Liver (tissue), 9 donors: ENCODE results near the gene ERVMER34-1. TPM values are rescaled to one million over a fixed set of nuclear protein-coding genes. Genes with fewer than 3 reads are reported as not detected.
A peak's percentile ranks its signal among the peaks of the same experiment; 100 is the strongest.

Experiments used
- DNase-seq: peaks from one replicate; pipeline ENCODE4 v3.0.0-alpha.2; 2017; ENCODE audit warnings: low spot score
- H3K27ac ChIP-seq, 2 donors: one replicate each; pipeline ENCODE4 v1.7.0; 2013; ENCODE audit warnings: inconsistent platforms in 2 of 2, low read length in 2 of 2, control low read depth in 1 of 2, low read depth in 1 of 2, mild to moderate bottlenecking in 1 of 2
- H3K27me3 ChIP-seq, 4 donors: one replicate each; pipeline versions ENCODE4 v1.6.1 to v1.7.0; 2013; ENCODE audit warnings: low read length in 3 of 4, inconsistent platforms in 1 of 4, mild to moderate bottlenecking in 1 of 4, moderate library complexity in 1 of 4; ENCODE audit not compliant: control insufficient read depth in 4 of 4, insufficient read depth in 4 of 4
- H3K36me3 ChIP-seq, 4 donors: one replicate each; pipeline versions ENCODE4 v1.6.1 to v1.7.0; 2013; ENCODE audit warnings: low read length in 3 of 4, mild to moderate bottlenecking in 3 of 4, low read depth in 1 of 4, moderate library complexity in 1 of 4; ENCODE audit not compliant: control insufficient read depth in 4 of 4, insufficient read depth in 3 of 4
- H3K4me1 ChIP-seq, 4 donors: one replicate each; pipeline versions ENCODE4 v1.6.1 to v1.7.0; 2013; ENCODE audit warnings: low read length in 3 of 4, mild to moderate bottlenecking in 3 of 4, moderate library complexity in 1 of 4; ENCODE audit not compliant: control insufficient read depth in 4 of 4, insufficient read depth in 4 of 4
- H3K4me3 ChIP-seq, 3 donors: one replicate each; pipeline versions ENCODE4 v1.6.1 to v1.7.0; 2013; ENCODE audit warnings: low read length in 3 of 3, control low read depth in 1 of 3, low read depth in 1 of 3, mild to moderate bottlenecking in 1 of 3
- H3K9ac ChIP-seq, 2 donors: one replicate each; pipeline ENCODE4 v1.7.0; 2013; ENCODE audit warnings: low read length in 2 of 2, mild to moderate bottlenecking in 2 of 2, moderate library complexity in 2 of 2, control low read depth in 1 of 2, low read depth in 1 of 2
- H3K9me3 ChIP-seq, 4 donors: one replicate each; pipeline versions ENCODE4 v1.6.1 to v1.7.0; 2013; ENCODE audit warnings: low read length in 3 of 4; ENCODE audit not compliant: control insufficient read depth in 4 of 4
- FOXA1 ChIP-seq: IDR thresholded peaks from 2 replicates; pipeline ENCODE4 v1.6.1; 2016; ENCODE audit warnings: antibody characterized with exemption
- FOXA2 ChIP-seq: IDR thresholded peaks from 2 replicates; pipeline ENCODE4 v1.6.1; 2016; ENCODE audit warnings: antibody characterized with exemption
- HNF4A ChIP-seq, 2 donors: conservative IDR thresholded peaks; 2 replicates each; pipeline ENCODE4 v1.6.1; 2016; ENCODE audit warnings: antibody characterized with exemption in 2 of 2, mild to moderate bottlenecking in 2 of 2
- JUND ChIP-seq, 2 donors: IDR thresholded peaks; 2 replicates each; pipeline ENCODE4 v1.6.1; 2016; ENCODE audit warnings: antibody characterized with exemption in 2 of 2
- NR2F2 ChIP-seq: IDR thresholded peaks from 2 replicates; pipeline ENCODE4 v1.6.1; 2016; ENCODE audit warnings: antibody characterized with exemption
- RAD21 ChIP-seq, 2 donors: IDR thresholded peaks; 2 replicates each; pipeline ENCODE4 v1.6.1; 2016; ENCODE audit warnings: antibody characterized with exemption in 2 of 2, mild to moderate bottlenecking in 2 of 2
- RXRA ChIP-seq, 2 donors: IDR thresholded peaks; 2 replicates each; pipeline ENCODE4 v1.6.1; 2017 to 2018; ENCODE audit warnings: antibody characterized with exemption in 2 of 2, mild to moderate bottlenecking in 1 of 2
- SP1 ChIP-seq: IDR thresholded peaks from 2 replicates; pipeline ENCODE4 v1.6.1; 2018; ENCODE audit warnings: antibody characterized with exemption, mild to moderate bottlenecking
- TAF1 ChIP-seq: conservative IDR thresholded peaks from 2 replicates; pipeline ENCODE4 v1.6.1; 2016; ENCODE audit warnings: antibody characterized with exemption, mild to moderate bottlenecking
- WGBS: extraction: QIAGEN DNeasy Blood & Tissue Kit; methylation state at CpG from one replicate; pipeline ENCODE4 v1.1.7; 2013; 5-methylcytosine and 5-hydroxymethylcytosine counted together
- polyA plus RNA-seq, 2 donors: library from polyadenylated mRNA; stranded (reverse) in 1 of 2; unstranded in 1 of 2; fragments of 200-250 nt in 1 of 2; fragments of >200 nt in 1 of 2; fragmentation: Nextera tagmentation in 1 of 2; extraction: Ambion mirVana in 1 of 2; gene quantifications; one replicate each; pipeline versions ENCODE4 v1.2.1 to v1.2.3, GENCODE V29; 2013 to 2015
- total RNA-seq, 2 donors: library from RNA; depleted of rRNA; stranded (reverse); fragments of >200 nt; gene quantifications; one replicate each; pipeline ENCODE4 v1.2.3, GENCODE V29; 2014
- TF ChIP-seq, protein P1 (sequence below): fragments of 150-350 bp; IDR thresholded peaks from 2 replicates; pipeline ENCODE4 v1.5.1; 2017; ENCODE audit warnings: improper control_type of control experiment, low read depth, low read length; ENCODE audit not compliant: missing input control
- TF ChIP-seq, protein P2 (sequence below): IDR thresholded peaks from 2 replicates; pipeline ENCODE4 v1.6.1; 2016; ENCODE audit warnings: antibody characterized with exemption, mild to moderate bottlenecking
- TF ChIP-seq, protein P3 (sequence below): IDR thresholded peaks from 2 replicates; pipeline ENCODE4 v1.6.1; 2016; ENCODE audit warnings: antibody characterized with exemption
- TF ChIP-seq, protein P4 (sequence below): IDR thresholded peaks from 2 replicates; pipeline ENCODE4 v1.6.1; 2016; ENCODE audit warnings: antibody characterized with exemption
- donor health status: healthy.
- donor health status: healthy.
- donor health status: healthy.
- donor health status: healthy.
- donor health status: healthy.

The ERVMER34-1 gene
- total and polyA plus RNA-seq, 4 donors, result under 0.01 to 0.08 (median 0.02) TPM; not detected in 1

DNA sequence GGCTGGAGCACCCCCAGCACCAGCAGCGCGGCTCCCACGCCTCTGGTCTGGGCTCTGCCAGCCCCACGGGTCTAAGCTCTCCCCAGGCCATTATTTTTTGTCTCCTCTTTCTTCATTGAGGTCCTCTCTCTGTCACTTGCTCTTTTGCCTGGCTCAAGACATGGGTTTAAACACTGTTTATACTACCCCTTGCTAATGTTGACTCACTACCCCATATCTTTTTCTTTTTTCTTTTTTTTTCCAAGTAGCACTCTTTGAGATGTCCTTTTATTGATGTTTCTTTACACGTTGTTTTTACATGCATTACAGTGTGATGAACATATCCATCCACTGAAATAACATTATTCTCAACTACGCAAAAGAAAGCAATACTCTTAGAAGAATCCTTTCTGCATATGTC lies 1.7 kb upstream of the ERVMER34-1 start:
- Histone ChIP-seq H3K27ac (no peak overlapping the region), H3K4me1 (peaks cover 0 to 11% (median 2%) of the 10 kb centered on the region in 4 donors), H3K9me3 (no peaks in the 10 kb centered on the region), H3K9ac (no peak overlapping the region), H3K27me3 (peaks cover 0 to 4% (median 2%) of the 10 kb centered on the region in 4 donors), H3K36me3 (no peaks in the 10 kb centered on the region), H3K4me3 (no peak overlapping the region)
- TF ChIP-seq, protein P1, sequence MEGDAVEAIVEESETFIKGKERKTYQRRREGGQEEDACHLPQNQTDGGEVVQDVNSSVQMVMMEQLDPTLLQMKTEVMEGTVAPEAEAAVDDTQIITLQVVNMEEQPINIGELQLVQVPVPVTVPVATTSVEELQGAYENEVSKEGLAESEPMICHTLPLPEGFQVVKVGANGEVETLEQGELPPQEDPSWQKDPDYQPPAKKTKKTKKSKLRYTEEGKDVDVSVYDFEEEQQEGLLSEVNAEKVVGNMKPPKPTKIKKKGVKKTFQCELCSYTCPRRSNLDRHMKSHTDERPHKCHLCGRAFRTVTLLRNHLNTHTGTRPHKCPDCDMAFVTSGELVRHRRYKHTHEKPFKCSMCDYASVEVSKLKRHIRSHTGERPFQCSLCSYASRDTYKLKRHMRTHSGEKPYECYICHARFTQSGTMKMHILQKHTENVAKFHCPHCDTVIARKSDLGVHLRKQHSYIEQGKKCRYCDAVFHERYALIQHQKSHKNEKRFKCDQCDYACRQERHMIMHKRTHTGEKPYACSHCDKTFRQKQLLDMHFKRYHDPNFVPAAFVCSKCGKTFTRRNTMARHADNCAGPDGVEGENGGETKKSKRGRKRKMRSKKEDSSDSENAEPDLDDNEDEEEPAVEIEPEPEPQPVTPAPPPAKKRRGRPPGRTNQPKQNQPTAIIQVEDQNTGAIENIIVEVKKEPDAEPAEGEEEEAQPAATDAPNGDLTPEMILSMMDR, result no peak
- TF ChIP-seq RXRA (IDR thresholded peaks at IDR 0.05) (no peak), TAF1 (no peak), RAD21 (IDR thresholded peaks at IDR 0.05) (no peak)
- WGBS, result 82% methylated on average over 6 of the region's 6 CpGs
- DNase-seq, result no peak

DNA sequence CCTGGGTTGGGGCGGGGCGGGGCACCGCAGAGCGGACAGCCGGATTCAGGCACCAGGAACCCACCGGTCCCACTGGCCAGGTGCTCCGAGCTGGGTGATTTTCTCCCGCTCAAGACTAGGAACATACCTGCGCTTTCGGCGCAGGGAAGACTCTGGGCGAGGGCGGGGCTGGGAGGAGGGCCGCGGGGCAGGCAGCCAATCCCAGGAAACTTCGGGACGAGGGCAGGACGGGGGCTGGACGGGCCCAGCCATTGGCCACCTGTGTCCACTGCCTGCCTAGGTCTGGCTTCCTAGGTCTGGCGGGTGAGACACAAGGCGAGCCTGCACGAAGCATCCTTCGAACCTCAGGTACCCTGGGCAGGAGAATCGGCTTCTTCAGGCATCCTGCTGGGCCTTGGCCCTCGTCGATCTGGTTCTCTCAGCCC lies 274 bp upstream of the ERVMER34-1 start:
- H3K4me3 ChIP-seq, result peak overlapping the region in 2 of 3 donors; percentile 28 to 46
- TF ChIP-seq SP1 (peak; percentile 25), JUND (IDR thresholded peaks at IDR 0.05) (no peak)
- H3K36me3 ChIP-seq, result no peaks in the 10 kb centered on the region
- H3K27ac ChIP-seq, result no peak overlapping the region
- peaks cover 0 to 11% (median 2%) of the 10 kb centered on the region in 4 donors for H3K4me1 ChIP-seq
- WGBS, result 8% methylated on average over 26 of the region's 26 CpGs
- peaks cover 0 to 4% (median 2%) of the 10 kb centered on the region in 4 donors for H3K27me3 ChIP-seq
- peak; percentile 43 for DNase-seq
- no peaks in the 10 kb centered on the region for H3K9me3 ChIP-seq
- no peak overlapping the region for H3K9ac ChIP-seq

DNA sequence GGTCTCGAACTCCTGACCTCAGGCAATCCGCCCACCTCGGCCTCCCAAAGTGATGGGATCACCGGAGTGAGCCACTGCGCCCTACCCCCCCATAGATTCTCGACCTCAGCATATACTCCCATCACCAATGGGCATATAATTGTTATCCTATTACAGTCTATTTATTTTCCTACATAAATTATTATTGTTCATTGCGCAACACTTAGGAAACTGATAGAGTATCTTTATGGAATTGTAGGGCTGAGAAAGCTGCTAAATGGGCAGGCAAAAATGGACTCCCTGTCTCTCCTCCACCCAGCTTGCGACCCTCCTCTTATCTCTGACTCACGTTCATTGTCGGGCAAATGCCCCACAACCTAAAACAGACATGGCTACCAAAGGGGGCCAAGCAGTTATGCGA lies 1.0 kb downstream of the ERVMER34-1 start:
- Histone ChIP-seq H3K27ac (no peak overlapping the region), H3K4me3 (no peak overlapping the region), H3K27me3 (peaks cover 0 to 4% (median 2%) of the 10 kb centered on the region in 4 donors), H3K9ac (no peak overlapping the region), H3K9me3 (no peaks in the 10 kb centered on the region), H3K36me3 (no peaks in the 10 kb centered on the region), H3K4me1 (peaks cover 0 to 11% (median 2%) of the 10 kb centered on the region in 4 donors)
- DNase-seq, result no peak
- 97% methylated on average over 11 of the region's 11 CpGs for WGBS
- TF ChIP-seq, protein P2, sequence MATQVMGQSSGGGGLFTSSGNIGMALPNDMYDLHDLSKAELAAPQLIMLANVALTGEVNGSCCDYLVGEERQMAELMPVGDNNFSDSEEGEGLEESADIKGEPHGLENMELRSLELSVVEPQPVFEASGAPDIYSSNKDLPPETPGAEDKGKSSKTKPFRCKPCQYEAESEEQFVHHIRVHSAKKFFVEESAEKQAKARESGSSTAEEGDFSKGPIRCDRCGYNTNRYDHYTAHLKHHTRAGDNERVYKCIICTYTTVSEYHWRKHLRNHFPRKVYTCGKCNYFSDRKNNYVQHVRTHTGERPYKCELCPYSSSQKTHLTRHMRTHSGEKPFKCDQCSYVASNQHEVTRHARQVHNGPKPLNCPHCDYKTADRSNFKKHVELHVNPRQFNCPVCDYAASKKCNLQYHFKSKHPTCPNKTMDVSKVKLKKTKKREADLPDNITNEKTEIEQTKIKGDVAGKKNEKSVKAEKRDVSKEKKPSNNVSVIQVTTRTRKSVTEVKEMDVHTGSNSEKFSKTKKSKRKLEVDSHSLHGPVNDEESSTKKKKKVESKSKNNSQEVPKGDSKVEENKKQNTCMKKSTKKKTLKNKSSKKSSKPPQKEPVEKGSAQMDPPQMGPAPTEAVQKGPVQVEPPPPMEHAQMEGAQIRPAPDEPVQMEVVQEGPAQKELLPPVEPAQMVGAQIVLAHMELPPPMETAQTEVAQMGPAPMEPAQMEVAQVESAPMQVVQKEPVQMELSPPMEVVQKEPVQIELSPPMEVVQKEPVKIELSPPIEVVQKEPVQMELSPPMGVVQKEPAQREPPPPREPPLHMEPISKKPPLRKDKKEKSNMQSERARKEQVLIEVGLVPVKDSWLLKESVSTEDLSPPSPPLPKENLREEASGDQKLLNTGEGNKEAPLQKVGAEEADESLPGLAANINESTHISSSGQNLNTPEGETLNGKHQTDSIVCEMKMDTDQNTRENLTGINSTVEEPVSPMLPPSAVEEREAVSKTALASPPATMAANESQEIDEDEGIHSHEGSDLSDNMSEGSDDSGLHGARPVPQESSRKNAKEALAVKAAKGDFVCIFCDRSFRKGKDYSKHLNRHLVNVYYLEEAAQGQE, result no peak

DNA sequence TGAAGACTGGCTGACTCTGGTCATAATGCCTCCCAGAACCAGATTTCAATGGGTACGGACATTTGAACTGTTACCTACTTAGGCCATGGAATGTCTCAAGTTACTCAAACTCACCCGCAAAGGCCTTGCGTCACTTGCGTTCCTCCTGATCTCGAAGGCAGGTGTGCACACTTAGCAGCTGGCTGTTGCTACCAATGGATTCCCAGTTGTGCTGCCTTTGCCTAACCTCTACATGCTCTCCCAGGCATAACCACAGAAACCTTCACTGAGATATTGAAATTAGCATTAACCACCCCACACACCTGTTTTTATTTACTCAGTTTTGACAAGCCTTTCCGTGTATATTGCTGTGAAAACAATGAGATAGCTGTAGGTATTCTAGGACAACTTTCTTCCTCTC lies 2.8 kb downstream of the ERVMER34-1 start:
- no peaks in the 10 kb centered on the region for H3K36me3 ChIP-seq
- no peak overlapping the region for H3K4me3 ChIP-seq
- DNase-seq, result no peak
- H3K9ac ChIP-seq, result no peak overlapping the region
- WGBS, result 95% methylated on average over 6 of the region's 6 CpGs
- no peak overlapping the region for H3K27ac ChIP-seq
- H3K4me1 ChIP-seq, result peaks cover 0 to 11% (median 2%) of the 10 kb centered on the region in 4 donors
- peaks cover 0 to 4% (median 2%) of the 10 kb centered on the region in 4 donors for H3K27me3 ChIP-seq
- no peaks in the 10 kb centered on the region for H3K9me3 ChIP-seq
- TF ChIP-seq, protein P3, sequence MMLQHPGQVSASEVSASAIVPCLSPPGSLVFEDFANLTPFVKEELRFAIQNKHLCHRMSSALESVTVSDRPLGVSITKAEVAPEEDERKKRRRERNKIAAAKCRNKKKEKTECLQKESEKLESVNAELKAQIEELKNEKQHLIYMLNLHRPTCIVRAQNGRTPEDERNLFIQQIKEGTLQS, result no peak
- TF ChIP-seq NR2F2 (no peak), FOXA1 (no peak), FOXA2 (no peak), HNF4A (conservative IDR thresholded peaks at IDR 0.05) (no peak), RAD21 (IDR thresholded peaks at IDR 0.05) (no peak), SP1 (no peak), TAF1 (no peak), JUND (IDR thresholded peaks at IDR 0.05) (no peak), RXRA (IDR thresholded peaks at IDR 0.05) (no peak)
- TF ChIP-seq, protein P4, sequence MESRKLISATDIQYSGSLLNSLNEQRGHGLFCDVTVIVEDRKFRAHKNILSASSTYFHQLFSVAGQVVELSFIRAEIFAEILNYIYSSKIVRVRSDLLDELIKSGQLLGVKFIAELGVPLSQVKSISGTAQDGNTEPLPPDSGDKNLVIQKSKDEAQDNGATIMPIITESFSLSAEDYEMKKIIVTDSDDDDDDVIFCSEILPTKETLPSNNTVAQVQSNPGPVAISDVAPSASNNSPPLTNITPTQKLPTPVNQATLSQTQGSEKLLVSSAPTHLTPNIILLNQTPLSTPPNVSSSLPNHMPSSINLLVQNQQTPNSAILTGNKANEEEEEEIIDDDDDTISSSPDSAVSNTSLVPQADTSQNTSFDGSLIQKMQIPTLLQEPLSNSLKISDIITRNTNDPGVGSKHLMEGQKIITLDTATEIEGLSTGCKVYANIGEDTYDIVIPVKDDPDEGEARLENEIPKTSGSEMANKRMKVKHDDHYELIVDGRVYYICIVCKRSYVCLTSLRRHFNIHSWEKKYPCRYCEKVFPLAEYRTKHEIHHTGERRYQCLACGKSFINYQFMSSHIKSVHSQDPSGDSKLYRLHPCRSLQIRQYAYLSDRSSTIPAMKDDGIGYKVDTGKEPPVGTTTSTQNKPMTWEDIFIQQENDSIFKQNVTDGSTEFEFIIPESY, result no peak
- TF ChIP-seq, protein P1, result no peak
